GM12878 (cell line): ENCODE measurements around the gene VRTN.

Experiments used
- EZH2 ChIP-seq: IDR thresholded peaks from 2 replicates; pipeline ENCODE4 v1.6.1; 2012; ENCODE audit warnings: low read depth, mild to moderate bottlenecking, control low read depth, inconsistent platforms, low read length, borderline replicate concordance; ENCODE audit not compliant: control insufficient read depth
- MYC ChIP-seq: IDR thresholded peaks from 2 replicates; pipeline ENCODE4 v1.6.1; 2011; ENCODE audit warnings: mild to moderate bottlenecking, low read length, moderate library complexity, inconsistent platforms; ENCODE audit not compliant: insufficient read depth, insufficient replicate concordance, insufficient read length, severe bottlenecking
- NR2C1 ChIP-seq: fragments of 450-650 bp; IDR thresholded peaks from 2 replicates; pipeline ENCODE4 v1.6.1; 2017; ENCODE audit warnings: antibody characterized with exemption, mild to moderate bottlenecking, moderate library complexity
- ZNF274 ChIP-seq: IDR thresholded peaks from one replicate; pipeline ENCODE4 v1.8.0; 2011; ENCODE audit not compliant: insufficient read length, insufficient read depth
- TF ChIP-seq, protein P1 (sequence below), 3 experiments: IDR thresholded peaks in 2 of 3; conservative IDR thresholded peaks in 1 of 3; 2 replicates each; pipeline ENCODE4 v1.5.1; 2011; ENCODE audit warnings: low read depth in 3 of 3, low read length in 3 of 3, mild to moderate bottlenecking in 3 of 3, control low read depth in 2 of 3, moderate library complexity in 2 of 3, inconsistent platforms in 1 of 3, mixed read lengths in 1 of 3; ENCODE audit not compliant: control insufficient read depth in 2 of 3, insufficient read depth in 1 of 3; ENCODE audit errors: extremely low read depth in 1 of 3
- TF ChIP-seq, protein P2 (sequence below): IDR thresholded peaks from 2 replicates; pipeline ENCODE4 v1.6.1; 2012; ENCODE audit warnings: mild to moderate bottlenecking, low read depth, low read length
- TF ChIP-seq, protein P3 (sequence below): IDR thresholded peaks from 2 replicates; pipeline ENCODE4 v1.6.1; 2012; ENCODE audit warnings: low read depth, low read length, improper control_type of control experiment
- TF ChIP-seq, protein P4 (sequence below): fragments of 450-650 bp; formaldehyde crosslinking; IDR thresholded peaks from 2 replicates; pipeline ENCODE4 v1.4.0; 2020; ENCODE audit warnings: mild to moderate bottlenecking, moderate library complexity

DNA sequence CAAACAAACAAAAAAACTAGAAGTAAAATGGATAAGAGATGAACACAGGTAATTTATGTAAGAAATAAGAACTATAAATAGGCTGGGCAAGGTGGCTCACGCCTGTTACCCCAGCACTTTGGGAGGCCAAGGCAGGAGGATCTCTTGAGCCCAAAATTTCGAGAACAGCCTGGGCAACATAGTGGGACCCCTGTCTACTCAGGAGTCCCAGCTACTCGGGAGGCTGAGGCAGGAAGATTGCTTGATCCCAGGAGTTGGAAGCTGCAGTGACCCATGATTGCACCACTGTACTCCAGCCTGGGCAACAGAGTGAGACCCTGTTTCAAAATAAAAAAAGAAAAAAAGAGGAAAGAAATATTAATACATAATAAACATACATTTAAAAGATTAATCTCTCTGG, 22.8 kb upstream of the VRTN start:
- TF ChIP-seq, protein P1, sequence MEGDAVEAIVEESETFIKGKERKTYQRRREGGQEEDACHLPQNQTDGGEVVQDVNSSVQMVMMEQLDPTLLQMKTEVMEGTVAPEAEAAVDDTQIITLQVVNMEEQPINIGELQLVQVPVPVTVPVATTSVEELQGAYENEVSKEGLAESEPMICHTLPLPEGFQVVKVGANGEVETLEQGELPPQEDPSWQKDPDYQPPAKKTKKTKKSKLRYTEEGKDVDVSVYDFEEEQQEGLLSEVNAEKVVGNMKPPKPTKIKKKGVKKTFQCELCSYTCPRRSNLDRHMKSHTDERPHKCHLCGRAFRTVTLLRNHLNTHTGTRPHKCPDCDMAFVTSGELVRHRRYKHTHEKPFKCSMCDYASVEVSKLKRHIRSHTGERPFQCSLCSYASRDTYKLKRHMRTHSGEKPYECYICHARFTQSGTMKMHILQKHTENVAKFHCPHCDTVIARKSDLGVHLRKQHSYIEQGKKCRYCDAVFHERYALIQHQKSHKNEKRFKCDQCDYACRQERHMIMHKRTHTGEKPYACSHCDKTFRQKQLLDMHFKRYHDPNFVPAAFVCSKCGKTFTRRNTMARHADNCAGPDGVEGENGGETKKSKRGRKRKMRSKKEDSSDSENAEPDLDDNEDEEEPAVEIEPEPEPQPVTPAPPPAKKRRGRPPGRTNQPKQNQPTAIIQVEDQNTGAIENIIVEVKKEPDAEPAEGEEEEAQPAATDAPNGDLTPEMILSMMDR (IDR thresholded peaks at IDR 0.05 in 2 of 3, conservative IDR thresholded peaks at IDR 0.05 in 1 of 3; ENCODE audit: control insufficient read depth in 2 of 3, extremely low read depth in 1 of 3, insufficient read depth in 1 of 3, low read depth in 3 of 3, low read length in 3 of 3): no peak
- no peak for TF ChIP-seq NR2C1
- TF ChIP-seq, protein P2, sequence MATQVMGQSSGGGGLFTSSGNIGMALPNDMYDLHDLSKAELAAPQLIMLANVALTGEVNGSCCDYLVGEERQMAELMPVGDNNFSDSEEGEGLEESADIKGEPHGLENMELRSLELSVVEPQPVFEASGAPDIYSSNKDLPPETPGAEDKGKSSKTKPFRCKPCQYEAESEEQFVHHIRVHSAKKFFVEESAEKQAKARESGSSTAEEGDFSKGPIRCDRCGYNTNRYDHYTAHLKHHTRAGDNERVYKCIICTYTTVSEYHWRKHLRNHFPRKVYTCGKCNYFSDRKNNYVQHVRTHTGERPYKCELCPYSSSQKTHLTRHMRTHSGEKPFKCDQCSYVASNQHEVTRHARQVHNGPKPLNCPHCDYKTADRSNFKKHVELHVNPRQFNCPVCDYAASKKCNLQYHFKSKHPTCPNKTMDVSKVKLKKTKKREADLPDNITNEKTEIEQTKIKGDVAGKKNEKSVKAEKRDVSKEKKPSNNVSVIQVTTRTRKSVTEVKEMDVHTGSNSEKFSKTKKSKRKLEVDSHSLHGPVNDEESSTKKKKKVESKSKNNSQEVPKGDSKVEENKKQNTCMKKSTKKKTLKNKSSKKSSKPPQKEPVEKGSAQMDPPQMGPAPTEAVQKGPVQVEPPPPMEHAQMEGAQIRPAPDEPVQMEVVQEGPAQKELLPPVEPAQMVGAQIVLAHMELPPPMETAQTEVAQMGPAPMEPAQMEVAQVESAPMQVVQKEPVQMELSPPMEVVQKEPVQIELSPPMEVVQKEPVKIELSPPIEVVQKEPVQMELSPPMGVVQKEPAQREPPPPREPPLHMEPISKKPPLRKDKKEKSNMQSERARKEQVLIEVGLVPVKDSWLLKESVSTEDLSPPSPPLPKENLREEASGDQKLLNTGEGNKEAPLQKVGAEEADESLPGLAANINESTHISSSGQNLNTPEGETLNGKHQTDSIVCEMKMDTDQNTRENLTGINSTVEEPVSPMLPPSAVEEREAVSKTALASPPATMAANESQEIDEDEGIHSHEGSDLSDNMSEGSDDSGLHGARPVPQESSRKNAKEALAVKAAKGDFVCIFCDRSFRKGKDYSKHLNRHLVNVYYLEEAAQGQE: no peak
- no peak for TF ChIP-seq EZH2
- TF ChIP-seq MYC: no peak
- TF ChIP-seq, protein P3, sequence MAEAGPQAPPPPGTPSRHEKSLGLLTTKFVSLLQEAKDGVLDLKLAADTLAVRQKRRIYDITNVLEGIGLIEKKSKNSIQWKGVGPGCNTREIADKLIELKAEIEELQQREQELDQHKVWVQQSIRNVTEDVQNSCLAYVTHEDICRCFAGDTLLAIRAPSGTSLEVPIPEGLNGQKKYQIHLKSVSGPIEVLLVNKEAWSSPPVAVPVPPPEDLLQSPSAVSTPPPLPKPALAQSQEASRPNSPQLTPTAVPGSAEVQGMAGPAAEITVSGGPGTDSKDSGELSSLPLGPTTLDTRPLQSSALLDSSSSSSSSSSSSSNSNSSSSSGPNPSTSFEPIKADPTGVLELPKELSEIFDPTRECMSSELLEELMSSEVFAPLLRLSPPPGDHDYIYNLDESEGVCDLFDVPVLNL: no peak
- TF ChIP-seq, protein P4, sequence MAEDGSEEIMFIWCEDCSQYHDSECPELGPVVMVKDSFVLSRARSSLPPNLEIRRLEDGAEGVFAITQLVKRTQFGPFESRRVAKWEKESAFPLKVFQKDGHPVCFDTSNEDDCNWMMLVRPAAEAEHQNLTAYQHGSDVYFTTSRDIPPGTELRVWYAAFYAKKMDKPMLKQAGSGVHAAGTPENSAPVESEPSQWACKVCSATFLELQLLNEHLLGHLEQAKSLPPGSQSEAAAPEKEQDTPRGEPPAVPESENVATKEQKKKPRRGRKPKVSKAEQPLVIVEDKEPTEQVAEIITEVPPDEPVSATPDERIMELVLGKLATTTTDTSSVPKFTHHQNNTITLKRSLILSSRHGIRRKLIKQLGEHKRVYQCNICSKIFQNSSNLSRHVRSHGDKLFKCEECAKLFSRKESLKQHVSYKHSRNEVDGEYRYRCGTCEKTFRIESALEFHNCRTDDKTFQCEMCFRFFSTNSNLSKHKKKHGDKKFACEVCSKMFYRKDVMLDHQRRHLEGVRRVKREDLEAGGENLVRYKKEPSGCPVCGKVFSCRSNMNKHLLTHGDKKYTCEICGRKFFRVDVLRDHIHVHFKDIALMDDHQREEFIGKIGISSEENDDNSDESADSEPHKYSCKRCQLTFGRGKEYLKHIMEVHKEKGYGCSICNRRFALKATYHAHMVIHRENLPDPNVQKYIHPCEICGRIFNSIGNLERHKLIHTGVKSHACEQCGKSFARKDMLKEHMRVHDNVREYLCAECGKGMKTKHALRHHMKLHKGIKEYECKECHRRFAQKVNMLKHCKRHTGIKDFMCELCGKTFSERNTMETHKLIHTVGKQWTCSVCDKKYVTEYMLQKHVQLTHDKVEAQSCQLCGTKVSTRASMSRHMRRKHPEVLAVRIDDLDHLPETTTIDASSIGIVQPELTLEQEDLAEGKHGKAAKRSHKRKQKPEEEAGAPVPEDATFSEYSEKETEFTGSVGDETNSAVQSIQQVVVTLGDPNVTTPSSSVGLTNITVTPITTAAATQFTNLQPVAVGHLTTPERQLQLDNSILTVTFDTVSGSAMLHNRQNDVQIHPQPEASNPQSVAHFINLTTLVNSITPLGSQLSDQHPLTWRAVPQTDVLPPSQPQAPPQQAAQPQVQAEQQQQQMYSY (CRISPR knock-in tag): no peak
- no peak for TF ChIP-seq ZNF274
